Stimulated activated CD4-positive, alpha-beta T cell treated with anti-CD3 and anti-CD28 coated beads, TNF-alpha, amount 100 ng/mL, for 4 hours (primary cell): ENCODE results near the gene DUXA.
A peak's percentile ranks its signal among the peaks of the same experiment; 100 is the strongest.
"Not testable (repeated sequence)": the region's sequence is repeated elsewhere in the genome, so short reads cannot be mapped to it uniquely, and the experiment has no call there.

Experiments
- DNase-seq, 3 experiments: peaks; one replicate each; pipeline ENCODE4 v3.0.0-alpha.2; 2020; ENCODE audit warnings: low read depth in 3 of 3

The DUXA gene

GRCh38 chr19:57167385-57167784 lies at the start of gene DUXA:
Gene DUXA, minus strand, starts transcription at chr19:57167485. Its CDS starts 42 bp downstream, at chr19:57167443.
- DNase-seq = no peak

GRCh38 chr19:57212109-57212508 lies 44.8 kb upstream of the DUXA start:
- DNase-seq = no peak

DNA sequence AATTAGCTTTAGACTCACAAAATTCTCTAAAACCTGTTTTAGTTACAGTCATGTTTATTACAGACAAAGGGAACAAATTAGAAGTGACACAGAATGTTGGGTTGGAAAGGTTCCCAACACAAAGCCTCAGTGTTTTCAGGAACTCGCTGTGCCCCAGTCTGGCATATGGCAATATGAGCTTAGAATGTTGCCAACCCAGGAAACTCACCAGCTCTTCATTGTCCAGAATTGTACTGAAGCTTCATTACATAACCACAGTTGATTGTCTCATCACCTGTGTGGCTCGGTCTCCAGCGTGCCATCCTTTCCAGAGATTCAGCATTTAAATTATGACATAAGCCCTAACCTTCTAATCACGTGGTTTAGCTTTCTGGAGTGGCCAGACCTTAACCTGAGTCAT lies 43.1 kb upstream of the DUXA start:
- DNase-seq = no peak

DNA sequence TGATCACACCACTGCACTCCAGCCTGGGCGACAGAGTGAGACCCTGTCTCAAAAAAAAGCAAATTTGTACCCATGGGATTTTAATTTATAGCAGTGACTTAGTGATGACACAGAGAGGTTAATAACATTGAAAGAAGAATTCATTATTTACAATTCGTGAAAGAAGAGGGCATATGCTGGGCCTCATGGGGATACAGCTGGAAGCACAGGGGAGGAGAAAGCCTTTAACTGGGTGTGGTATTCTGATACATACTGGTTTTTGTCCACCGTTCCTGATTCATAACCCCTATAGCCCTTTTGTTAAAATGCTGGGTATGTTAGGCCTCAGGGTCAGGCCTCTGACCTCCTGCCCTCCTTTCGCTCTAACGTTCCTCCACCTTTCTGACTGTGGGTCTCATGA lies 34.9 kb upstream of the DUXA start:
- no peak for DNase-seq

GRCh38 chr19:57197874-57198273 lies 30.6 kb upstream of the DUXA start:
- not testable (repeated sequence) for DNase-seq

- DNase-seq = no peak
Observed at GRCh38 chr19:57192993-57193392, 25.7 kb upstream of the DUXA start.

DNA sequence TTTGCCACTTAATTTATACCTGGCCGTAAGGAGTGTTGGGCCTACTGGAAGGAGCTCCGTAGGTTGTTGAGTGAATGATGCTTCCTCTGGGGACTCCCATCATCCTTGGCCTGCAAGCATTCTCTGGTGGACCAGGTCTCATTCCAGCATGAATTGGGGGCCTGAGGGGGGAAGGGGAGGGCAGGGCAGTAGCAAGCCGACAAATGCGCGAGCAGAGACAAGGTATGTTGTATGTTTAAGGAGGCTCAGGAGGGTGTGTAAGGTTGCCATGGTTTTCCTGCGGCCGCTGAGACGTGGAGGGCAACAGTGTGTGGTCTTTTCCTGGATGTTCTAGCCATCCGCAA lies 24.8 kb upstream of the DUXA start:
- no peak for DNase-seq

DNA sequence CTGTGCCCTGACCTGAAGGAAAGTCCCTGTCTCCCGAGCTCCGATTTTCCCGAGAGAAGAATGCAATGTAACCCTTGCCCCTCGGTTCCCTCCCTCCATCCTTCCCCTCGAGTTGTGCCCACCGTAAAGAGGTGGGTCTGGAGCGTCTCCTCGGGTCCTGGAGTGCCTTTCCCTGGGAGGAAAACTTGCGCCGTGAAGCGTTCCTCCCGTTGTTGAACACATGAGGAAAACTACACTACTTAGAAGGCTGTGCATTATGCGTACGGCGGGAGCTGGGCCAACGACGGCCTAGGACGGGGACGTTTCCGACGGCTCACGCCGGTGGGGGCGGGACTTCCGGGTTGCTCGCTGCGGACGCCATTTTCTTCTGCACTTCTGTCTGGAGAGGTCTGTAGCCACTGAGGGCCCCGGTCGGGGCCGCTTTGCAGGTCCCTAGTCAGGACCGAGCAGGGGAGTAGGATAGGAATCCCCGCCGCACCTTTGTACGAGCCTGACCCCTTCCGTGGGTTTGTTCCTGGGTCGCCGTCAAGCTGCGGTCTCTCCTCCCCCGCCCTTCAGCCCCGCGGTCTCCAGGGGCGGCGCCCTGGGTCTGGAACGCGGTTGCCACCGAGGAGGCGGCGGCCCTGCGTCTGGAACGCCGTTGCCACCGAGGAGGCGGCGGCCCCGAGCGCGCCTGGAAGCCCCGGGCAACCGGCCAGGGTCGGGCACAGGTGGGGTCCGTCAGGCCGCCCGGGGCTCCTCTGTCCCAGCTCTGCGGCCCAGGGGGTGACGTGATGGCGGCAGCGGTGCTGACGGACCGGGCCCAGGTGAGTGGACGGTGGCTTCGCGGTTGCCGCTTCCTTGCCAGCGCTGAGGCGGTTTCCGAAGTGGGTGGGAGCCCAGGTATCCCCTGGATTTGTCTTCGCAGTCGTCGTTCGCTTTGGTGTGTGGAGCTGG lies 24.1 kb upstream of the DUXA start, which contains the start of gene ZNF264:
Gene ZNF264, plus strand, starts transcription at position 360 of the 936 bp plus-strand sequence. Its CDS starts 414 bp downstream, at position 774.
- DNase-seq = peak; percentile 73 to 86 (median 75)

- DNase-seq = no peak
Observed at GRCh38 chr19:57190301-57190700, 23.0 kb upstream of the DUXA start.

DNA sequence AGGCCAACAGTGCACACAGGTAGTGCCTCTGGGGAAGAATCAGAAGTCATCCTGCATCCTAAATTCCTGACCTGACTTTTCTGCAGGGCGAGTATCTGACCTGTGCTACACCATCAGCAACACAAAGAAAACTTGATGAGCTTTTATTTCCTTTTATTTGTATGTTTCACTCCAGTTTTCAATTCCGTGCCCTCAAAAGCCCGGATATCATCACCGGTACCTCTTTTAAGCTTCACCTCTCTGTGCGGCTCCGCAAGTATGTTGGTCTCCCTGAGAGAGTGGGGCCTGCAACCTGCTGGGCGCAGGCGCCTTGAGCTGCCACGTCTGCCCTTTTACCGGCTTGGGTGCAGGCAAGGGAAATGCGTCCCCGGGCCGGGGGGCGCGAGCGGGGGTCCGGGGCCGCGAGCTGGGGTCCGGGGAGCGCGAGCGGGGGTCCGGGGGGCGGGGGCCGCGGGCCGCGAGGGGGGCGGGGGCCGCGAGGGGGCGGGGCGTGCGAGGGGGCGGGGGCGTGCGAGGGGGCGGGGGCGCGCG lies 4.3 kb upstream of the DUXA start:
- peak in 1 of 3 experiments; percentile 7 for DNase-seq

DNA sequence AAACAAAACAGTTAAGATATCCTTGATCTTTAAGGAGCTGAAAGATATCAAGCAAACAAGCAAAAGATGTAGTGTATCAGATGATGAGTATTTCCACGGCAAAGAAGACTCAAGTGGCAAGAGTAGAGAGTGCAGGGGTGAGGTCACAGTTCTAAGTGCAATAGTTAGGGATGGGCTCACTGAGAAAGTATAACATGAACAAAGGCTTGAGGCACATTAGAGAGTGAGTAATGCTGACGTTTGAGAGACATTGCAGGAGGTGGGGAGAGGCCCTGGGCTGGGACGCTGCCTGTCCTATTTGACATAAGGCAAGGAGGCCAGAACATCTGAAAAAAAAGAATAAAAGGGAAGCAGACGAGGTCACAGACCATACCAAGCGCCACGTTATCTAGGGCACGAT lies 1.4 kb downstream of the DUXA start:
- DNase-seq = no peak

- no peak for DNase-seq
Observed at GRCh38 chr19:57161985-57162539, 5.2 kb downstream of the DUXA start.

- DNase-seq = no peak
Observed at GRCh38 chr19:57152921-57153320, 14.4 kb downstream of the DUXA start.

DNA sequence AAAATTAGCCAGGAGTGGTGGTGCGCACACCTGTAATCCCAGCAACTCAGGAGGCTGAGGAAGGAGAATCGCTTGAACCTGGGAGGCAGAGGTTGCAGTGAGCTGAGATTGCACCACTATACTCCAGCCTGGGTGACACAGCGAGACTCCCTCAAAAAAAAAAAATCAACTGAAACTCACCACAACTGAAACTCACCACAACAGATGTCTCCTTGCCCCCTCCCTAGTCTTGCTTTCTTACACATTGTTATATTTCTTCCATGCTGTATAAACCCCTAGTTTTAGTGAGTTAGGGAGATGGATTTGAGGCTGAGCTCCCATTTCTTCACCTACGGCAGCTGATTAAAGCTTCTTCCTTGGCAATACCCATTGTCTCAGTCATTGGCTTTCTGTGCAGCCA lies 25.6 kb downstream of the DUXA start:
- DNase-seq = no peak

DNA sequence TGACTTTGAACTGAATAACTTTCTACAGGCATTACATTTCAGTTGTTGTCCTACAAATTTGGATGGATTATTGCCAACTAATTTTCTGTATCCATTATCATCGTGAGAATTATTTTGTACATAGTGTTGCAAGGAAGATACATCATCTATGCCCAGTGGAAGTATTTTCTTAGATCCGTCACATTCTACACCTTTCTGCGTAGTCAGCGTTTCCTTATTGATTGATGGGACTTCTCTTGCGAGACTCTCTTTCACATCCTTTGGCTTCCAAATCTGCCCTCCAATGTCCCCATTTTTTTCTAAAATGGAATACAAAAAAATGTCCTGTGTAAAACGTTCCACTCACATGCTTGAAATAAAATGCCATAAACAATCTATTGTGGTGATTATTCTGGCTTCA lies 31.5 kb downstream of the DUXA start:
- DNase-seq = no peak

DNA sequence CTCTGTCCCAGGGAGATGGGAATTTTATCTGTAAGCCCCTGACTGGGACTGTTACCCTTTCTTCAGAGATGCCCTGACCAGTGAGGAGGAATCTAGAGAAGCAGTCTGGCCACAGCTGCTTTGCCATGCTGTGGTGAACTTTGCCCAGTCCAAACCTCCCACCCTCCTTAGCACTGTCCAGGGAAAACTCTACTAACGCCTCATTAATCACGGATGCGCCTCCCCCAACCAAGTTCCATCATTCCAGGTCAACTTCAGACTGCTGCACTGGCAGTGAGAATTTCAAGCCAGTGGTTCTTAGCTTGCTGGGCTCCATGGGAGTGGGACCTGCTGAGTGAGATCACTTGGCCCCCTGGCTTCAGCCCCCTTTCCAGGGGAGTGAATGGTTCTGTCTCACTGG lies 39.9 kb downstream of the DUXA start:
- DNase-seq = not testable (repeated sequence)

GRCh38 chr19:57123882-57124281 lies 43.4 kb downstream of the DUXA start:
- no peak for DNase-seq

DNA sequence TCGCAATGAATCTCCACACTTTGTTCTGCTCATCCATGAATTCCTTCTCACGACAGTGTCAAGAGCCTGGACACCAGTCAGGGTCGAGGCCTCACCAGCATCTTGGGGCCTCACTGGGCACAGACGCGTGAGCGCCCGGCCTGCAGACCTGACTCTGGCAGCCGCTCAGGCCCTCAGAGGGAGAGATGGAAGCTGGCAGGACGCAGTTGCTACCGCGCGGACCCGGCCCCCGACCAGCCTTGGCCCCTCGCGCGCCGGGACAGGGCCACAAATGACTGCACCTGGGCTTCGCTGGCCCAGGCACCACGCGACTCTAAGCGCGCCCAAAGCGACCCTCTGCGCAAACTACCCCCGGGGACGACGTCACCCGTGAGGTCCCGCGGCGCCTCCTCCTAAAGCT lies 48.4 kb downstream of the DUXA start:
- DNase-seq = no peak

DNA sequence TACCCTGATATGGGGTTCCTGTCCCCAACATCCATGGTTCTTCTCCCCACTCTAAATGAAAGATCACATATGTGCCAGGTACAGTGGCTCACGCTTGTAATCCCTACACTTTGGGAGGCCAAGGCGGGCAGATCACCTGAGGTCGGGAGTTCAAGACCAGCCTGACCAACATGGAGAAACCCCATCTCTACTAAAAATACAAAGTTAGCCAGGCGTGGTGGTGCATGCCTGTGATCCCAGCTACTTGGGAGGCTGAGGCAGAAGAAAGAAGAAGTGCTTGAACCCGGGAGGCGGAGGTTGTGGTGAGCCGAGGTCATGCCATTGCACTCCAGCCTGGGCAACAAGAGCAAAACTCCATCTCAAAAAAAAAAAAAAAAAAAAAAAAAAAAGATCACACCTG lies 53.8 kb downstream of the DUXA start:
- not testable (repeated sequence) for DNase-seq

GRCh38 chr19:57111329-57111644 lies 56.0 kb downstream of the DUXA start:
- no peak for DNase-seq

DNA sequence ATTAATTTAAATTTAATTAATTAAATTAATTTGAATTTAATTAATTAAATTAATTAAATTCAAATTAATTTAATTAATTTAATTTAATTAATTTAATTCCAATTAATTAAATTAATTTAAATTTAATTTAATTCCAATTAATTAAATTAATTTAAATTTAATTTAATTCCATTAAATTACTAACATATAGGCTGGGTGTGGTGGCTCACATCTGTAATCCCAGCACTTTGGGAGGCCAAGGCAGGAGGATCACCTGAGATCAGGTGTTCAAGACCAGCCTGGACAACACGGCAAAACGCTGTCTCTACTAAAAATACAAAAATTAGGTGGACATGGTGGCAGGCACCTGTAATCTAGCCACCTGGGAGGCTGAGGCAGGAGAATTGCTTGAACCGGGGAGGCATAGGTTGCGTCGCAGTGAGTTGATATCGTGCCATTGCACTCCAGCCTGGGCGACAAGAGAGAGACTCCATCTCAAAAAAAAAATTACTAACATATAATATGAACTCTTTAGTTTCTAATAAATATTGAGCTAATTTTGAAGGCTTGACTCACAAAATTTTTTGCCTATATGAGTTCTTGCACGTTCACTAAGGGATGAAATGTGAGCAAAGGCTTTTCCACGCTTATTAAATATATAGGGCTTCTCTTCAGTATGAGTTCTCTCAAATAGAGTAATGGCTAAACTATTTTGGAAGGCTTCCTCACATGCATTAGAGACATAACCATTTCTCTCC lies 56.5 kb downstream of the DUXA start:
- no peak for DNase-seq

DNA sequence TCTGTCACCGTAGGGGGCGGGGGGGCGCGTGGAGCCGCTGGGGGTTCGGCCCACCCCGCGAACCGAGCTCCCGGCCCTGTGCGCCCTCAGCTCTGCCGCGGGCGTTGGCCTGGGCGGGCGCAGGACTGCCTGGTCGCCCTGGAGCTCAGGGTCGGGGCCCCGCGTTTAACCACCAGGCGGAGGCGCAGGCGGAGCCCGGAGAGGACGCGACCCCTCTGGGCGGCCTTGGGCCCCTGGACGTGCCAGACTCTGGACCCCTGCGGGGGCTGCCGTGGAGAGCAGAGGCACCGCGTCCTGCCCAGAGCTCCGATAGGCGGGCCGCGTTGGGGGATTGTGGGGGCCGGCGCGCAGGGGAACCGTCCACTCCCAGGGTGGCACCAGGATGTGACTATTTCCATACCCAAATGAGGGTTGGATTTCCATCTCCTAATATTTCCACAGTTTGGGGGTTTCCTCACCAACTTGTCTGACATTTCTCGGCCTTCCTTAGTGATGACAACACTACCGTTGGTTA lies 60.5 kb downstream of the DUXA start:
- DNase-seq = no peak
